HCT116 (cell line): ENCODE measurements around the gene SERINC5.

Experiments used
- CEBPB ChIP-seq: IDR thresholded peaks from 2 replicates; pipeline ENCODE4 v1.6.1; 2012; ENCODE audit warnings: low read depth
- CTCF ChIP-seq, 3 experiments: fragments of 200-600 bp in 1 of 3; sonication (generic) in 1 of 3; IDR thresholded peaks in 2 of 3; conservative IDR thresholded peaks in 1 of 3; 2 replicates each; pipeline ENCODE4 v1.5.1; 2012 to 2017; ENCODE audit warnings: low read depth in 2 of 3, low read length in 2 of 3, antibody characterized with exemption in 1 of 3, borderline replicate concordance in 1 of 3, control low read depth in 1 of 3, mild to moderate bottlenecking in 1 of 3, mixed read lengths in 1 of 3, mixed run types in 1 of 3, moderate library complexity in 1 of 3; ENCODE audit not compliant: insufficient read depth in 1 of 3
- EGR1 ChIP-seq: IDR thresholded peaks from 2 replicates; pipeline ENCODE4 v1.6.1; 2012; ENCODE audit warnings: low read depth
- EZH2 ChIP-seq: fragments of 200-600 bp; sonication (generic); IDR thresholded peaks from 2 replicates; pipeline ENCODE4 v1.6.1; 2017; ENCODE audit warnings: antibody characterized with exemption, mixed run types
- MAX ChIP-seq: IDR thresholded peaks from 2 replicates; pipeline ENCODE4 v1.6.1; 2012
- POLR2A ChIP-seq: IDR thresholded peaks from 2 replicates; pipeline ENCODE4 v1.7.0; 2011; ENCODE audit warnings: borderline replicate concordance; ENCODE audit not compliant: insufficient read depth, insufficient read length; ENCODE audit errors: extremely low read depth
- RAD21 ChIP-seq: IDR thresholded peaks from 2 replicates; pipeline ENCODE4 v1.6.1; 2012; ENCODE audit warnings: low read depth, mild to moderate bottlenecking
- REST ChIP-seq: IDR thresholded peaks from 2 replicates; pipeline ENCODE4 v1.6.1; 2012; ENCODE audit warnings: low read depth
- SIN3A ChIP-seq: IDR thresholded peaks from 2 replicates; pipeline ENCODE4 v1.6.1; 2012; ENCODE audit warnings: low read depth
- SRF ChIP-seq: IDR thresholded peaks from 2 replicates; pipeline ENCODE4 v1.6.1; 2012; ENCODE audit warnings: low read depth
- TCF7L2 ChIP-seq: IDR thresholded peaks from 2 replicates; pipeline ENCODE4 v1.7.0; 2011; ENCODE audit warnings: borderline replicate concordance, inconsistent platforms; ENCODE audit not compliant: insufficient read depth, insufficient read length; ENCODE audit errors: extremely low read depth
- ZBTB33 ChIP-seq: IDR thresholded peaks from 2 replicates; pipeline ENCODE4 v1.6.1; 2011; ENCODE audit warnings: mild to moderate bottlenecking, low read length, moderate library complexity; ENCODE audit not compliant: insufficient replicate concordance; ENCODE audit errors: extremely low read depth
- ZFX ChIP-seq: fragments of 450-650 bp; IDR thresholded peaks from 2 replicates; pipeline ENCODE4 v1.6.1; 2017

- TF ChIP-seq CTCF (IDR thresholded peaks at IDR 0.05 in 2 of 3, conservative IDR thresholded peaks at IDR 0.05 in 1 of 3; ENCODE audit: borderline replicate concordance in 1 of 3, insufficient read depth in 1 of 3, low read depth in 2 of 3, low read length in 2 of 3) (no peak), POLR2A (no peak), EGR1 (no peak), SIN3A (no peak), REST (no peak), ZFX (no peak), RAD21 (no peak), TCF7L2 (no peak), EZH2 (no peak), MAX (no peak), ZBTB33 (no peak), CEBPB (no peak), SRF (no peak)
These were observed 29.9 kb downstream of the SERINC5 start for GRCh38 chr5:80225934-80226326.
